ENCODE results near the gene QRFPR. TPM values are rescaled to one million over a fixed set of nuclear protein-coding genes. Genes with fewer than 3 reads are reported as not detected.

The QRFPR gene
- total RNA-seq, 1 experiment from 2014 or later, result 0.63 TPM

DNA sequence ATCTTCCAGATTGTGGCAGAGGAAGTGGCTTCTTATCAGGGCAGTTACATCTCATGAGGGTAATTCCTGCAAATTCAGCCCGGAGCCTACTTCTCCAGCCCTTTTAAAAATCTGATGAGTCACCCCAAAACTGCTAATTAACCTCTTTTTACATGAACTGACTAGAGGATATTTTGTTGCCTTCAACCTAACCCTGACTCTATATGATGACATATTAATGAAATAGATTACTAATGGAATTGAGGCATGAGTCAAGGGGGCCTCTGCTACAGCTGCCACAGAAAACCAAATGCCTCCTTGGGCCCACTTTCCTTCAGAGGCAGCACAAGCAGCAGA lies 72.5 kb downstream of the QRFPR start:
- H3K27ac Mint-ChIP-seq, result no peak overlapping the region
- Histone ChIP-seq H4K91ac (ENCODE audit: insufficient read length, low read depth, low read length) (no peak overlapping the region), H3K79me2 (ENCODE audit: insufficient read depth, low read length) (no peaks in the 10 kb centered on the region), H3K9me3 (ENCODE audit: control insufficient read depth, low read depth, low read length) (no peaks in the 10 kb centered on the region), H3K4ac (ENCODE audit: low read depth, low read length) (no peak overlapping the region), H3K27me3 (ENCODE audit: insufficient read depth, low read length) (no peaks in the 10 kb centered on the region), H2BK15ac (ENCODE audit: low read depth, low read length) (no peak overlapping the region), H3K4me2 (ENCODE audit: insufficient read depth, insufficient read length, low read length) (no peak overlapping the region), H2BK5ac (ENCODE audit: insufficient read length, low read length) (no peak overlapping the region), H2BK20ac (ENCODE audit: low read depth, low read length, poor library complexity, severe bottlenecking) (no peak overlapping the region), H2BK12ac (ENCODE audit: insufficient read length, low read depth, low read length) (no peak overlapping the region), H3K56ac (ENCODE audit: insufficient read length, low read depth, low read length) (no peak overlapping the region), H2AK5ac (ENCODE audit: insufficient read length, low read length) (no peak overlapping the region), H3K23me2 (ENCODE audit: insufficient read length, low read depth, low read length, poor library complexity, severe bottlenecking) (no peaks in the 10 kb centered on the region), H3K4me1 (ENCODE audit: insufficient read depth, low read length) (no peaks in the 10 kb centered on the region), H2AFZ (ENCODE audit: low read length) (no peak overlapping the region), H4K8ac (replicated peaks; ENCODE audit: insufficient read length, low read depth, low read length) (no peak overlapping the region), H3K9ac (ENCODE audit: extremely low read depth, insufficient read length, low read length) (no peak overlapping the region), H3K79me1 (ENCODE audit: insufficient read depth, low read depth, low read length, poor library complexity, severe bottlenecking) (no peaks in the 10 kb centered on the region), H3T11ph (ENCODE audit: low read length) (no peak overlapping the region), H4K5ac (ENCODE audit: insufficient read length, low read depth, low read length) (no peak overlapping the region), H4K20me1 (ENCODE audit: control insufficient read depth, insufficient read depth, insufficient read length) (no peaks in the 10 kb centered on the region), H3K14ac (ENCODE audit: insufficient read depth, low read length) (no peak overlapping the region), H3K18ac (ENCODE audit: insufficient read length, low read depth, low read length) (no peak overlapping the region), H2BK120ac (ENCODE audit: low read depth, low read length, poor library complexity, severe bottlenecking) (no peak overlapping the region), H3K23ac (ENCODE audit: insufficient read length, low read depth, low read length) (no peak overlapping the region), H3K27ac (ENCODE audit: insufficient read length, low read depth, low read length) (no peak overlapping the region)
- no peak overlapping the region for H3K4me3 Mint-ChIP-seq
- no peaks in the 10 kb centered on the region for H3K36me3 Mint-ChIP-seq (ENCODE audit: insufficient read depth in 1 of 3, low read depth in 3 of 3)
- no CpG with 5 or more reads among the region's 1 CpG for WGBS (ENCODE audit: extremely low coverage, insufficient read length, low lambda C conversion rate)
- peaks cover 0 to 2% of the 10 kb centered on the region in 2 experiments; a peak in 1 of 4 replicates for H3K4me1 Mint-ChIP-seq
- DNase-seq, result no peak
- no peaks in the 10 kb centered on the region for H3K9me3 Mint-ChIP-seq
- TF ChIP-seq, protein P1, sequence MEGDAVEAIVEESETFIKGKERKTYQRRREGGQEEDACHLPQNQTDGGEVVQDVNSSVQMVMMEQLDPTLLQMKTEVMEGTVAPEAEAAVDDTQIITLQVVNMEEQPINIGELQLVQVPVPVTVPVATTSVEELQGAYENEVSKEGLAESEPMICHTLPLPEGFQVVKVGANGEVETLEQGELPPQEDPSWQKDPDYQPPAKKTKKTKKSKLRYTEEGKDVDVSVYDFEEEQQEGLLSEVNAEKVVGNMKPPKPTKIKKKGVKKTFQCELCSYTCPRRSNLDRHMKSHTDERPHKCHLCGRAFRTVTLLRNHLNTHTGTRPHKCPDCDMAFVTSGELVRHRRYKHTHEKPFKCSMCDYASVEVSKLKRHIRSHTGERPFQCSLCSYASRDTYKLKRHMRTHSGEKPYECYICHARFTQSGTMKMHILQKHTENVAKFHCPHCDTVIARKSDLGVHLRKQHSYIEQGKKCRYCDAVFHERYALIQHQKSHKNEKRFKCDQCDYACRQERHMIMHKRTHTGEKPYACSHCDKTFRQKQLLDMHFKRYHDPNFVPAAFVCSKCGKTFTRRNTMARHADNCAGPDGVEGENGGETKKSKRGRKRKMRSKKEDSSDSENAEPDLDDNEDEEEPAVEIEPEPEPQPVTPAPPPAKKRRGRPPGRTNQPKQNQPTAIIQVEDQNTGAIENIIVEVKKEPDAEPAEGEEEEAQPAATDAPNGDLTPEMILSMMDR (conservative IDR thresholded peaks at IDR 0.05), result no peak
- no peaks in the 10 kb centered on the region for H3K27me3 Mint-ChIP-seq (ENCODE audit: low read depth)

Measured in H9 (cell line).